OCI-LY3 (cell line): ENCODE data around the gene CUX1.

Experiments
- EZH2phosphoT487 ChIP-seq: fragments of 200-600 bp; shearing (Covaris generic); IDR thresholded peaks from 2 replicates; pipeline ENCODE4 v1.6.1; 2018; ENCODE audit warnings: antibody characterized with exemption, mixed run types, low read depth
- TF ChIP-seq, protein P1 (sequence below): fragments of 200-600, 300-600 bp; sonication (generic); IDR thresholded peaks from 2 replicates; pipeline ENCODE4 v1.5.1; 2014; ENCODE audit warnings: antibody characterized with exemption, low read length, low read depth

DNA sequence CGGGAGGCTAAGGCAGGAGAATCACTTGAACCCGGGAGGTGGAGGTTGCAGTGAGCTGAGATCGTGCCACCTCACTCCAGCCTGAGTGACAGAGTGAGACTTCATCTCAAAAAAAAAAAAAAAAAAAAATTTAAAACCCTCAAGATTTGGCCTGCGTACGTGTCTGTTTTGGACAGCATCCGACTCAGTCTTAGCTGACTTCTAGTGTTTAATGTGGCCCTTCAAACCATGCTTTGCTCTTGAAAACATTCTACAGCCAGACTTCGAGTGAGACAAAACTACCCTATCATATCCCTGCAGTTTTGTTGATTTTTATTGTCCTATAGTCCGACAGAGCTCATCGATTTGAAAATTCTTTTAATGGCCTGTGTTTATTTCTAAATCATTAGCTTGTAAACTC, 242.1 kb downstream of the CUX1 start:
- TF ChIP-seq, protein P1, sequence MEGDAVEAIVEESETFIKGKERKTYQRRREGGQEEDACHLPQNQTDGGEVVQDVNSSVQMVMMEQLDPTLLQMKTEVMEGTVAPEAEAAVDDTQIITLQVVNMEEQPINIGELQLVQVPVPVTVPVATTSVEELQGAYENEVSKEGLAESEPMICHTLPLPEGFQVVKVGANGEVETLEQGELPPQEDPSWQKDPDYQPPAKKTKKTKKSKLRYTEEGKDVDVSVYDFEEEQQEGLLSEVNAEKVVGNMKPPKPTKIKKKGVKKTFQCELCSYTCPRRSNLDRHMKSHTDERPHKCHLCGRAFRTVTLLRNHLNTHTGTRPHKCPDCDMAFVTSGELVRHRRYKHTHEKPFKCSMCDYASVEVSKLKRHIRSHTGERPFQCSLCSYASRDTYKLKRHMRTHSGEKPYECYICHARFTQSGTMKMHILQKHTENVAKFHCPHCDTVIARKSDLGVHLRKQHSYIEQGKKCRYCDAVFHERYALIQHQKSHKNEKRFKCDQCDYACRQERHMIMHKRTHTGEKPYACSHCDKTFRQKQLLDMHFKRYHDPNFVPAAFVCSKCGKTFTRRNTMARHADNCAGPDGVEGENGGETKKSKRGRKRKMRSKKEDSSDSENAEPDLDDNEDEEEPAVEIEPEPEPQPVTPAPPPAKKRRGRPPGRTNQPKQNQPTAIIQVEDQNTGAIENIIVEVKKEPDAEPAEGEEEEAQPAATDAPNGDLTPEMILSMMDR, result no peak
- TF ChIP-seq EZH2phosphoT487, result no peak
